ENCODE results near the gene VAC14.

DNA sequence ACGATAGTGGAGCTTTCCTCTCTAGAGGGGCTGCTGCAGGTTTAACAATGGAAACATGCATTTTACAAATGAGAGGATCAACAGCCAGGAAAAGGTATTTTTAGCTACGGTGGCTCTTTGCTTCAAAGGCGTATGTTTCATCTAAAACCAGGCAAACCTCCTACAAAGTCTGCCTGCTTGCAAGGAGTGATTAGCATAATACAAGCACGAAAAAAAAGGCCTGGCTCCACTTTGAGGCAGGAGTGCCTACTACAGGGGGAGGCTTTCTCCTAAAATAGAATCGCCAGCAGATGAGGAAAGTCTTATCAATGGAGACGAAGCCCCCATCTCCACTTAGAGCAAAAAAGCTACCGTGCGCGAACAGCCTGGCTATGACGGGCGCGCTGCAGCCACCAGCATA, 88.0 kb downstream of the VAC14 start:
- no peak for TF ChIP-seq POLR2A (IDR thresholded peaks at IDR 0.05)
- TF ChIP-seq, protein P1, sequence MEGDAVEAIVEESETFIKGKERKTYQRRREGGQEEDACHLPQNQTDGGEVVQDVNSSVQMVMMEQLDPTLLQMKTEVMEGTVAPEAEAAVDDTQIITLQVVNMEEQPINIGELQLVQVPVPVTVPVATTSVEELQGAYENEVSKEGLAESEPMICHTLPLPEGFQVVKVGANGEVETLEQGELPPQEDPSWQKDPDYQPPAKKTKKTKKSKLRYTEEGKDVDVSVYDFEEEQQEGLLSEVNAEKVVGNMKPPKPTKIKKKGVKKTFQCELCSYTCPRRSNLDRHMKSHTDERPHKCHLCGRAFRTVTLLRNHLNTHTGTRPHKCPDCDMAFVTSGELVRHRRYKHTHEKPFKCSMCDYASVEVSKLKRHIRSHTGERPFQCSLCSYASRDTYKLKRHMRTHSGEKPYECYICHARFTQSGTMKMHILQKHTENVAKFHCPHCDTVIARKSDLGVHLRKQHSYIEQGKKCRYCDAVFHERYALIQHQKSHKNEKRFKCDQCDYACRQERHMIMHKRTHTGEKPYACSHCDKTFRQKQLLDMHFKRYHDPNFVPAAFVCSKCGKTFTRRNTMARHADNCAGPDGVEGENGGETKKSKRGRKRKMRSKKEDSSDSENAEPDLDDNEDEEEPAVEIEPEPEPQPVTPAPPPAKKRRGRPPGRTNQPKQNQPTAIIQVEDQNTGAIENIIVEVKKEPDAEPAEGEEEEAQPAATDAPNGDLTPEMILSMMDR (IDR thresholded peaks at IDR 0.05) = no peak

Data from esophagus squamous epithelium (tissue), 4 donors.